Trophoblast cell (in vitro differentiated cells and primary cell): ENCODE measurements around the gene KIRREL3.
A peak's percentile ranks its signal among the peaks of the same experiment; 100 is the strongest.

Source experiments
- DNase-seq, 2 donors: peaks; one replicate each; pipeline ENCODE4 v3.0.0-alpha.2; 2016
- H2AFZ ChIP-seq: 2 replicates; pipeline ENCODE4 v1.6.1; 2013; ENCODE audit warnings: low read length, moderate library complexity, mild to moderate bottlenecking; ENCODE audit not compliant: insufficient read depth, poor library complexity
- H2AK5ac ChIP-seq: 2 replicates; pipeline ENCODE4 v1.6.1; 2013; ENCODE audit warnings: mild to moderate bottlenecking, low read length
- H2BK120ac ChIP-seq: 2 replicates; pipeline ENCODE4 v1.6.1; 2013; ENCODE audit warnings: low read length, mild to moderate bottlenecking, moderate library complexity; ENCODE audit not compliant: insufficient read depth, poor library complexity
- H2BK12ac ChIP-seq: 2 replicates; pipeline ENCODE4 v1.6.1; 2013; ENCODE audit warnings: mild to moderate bottlenecking, low read length, moderate library complexity
- H2BK5ac ChIP-seq: 2 replicates; pipeline ENCODE4 v1.6.1; 2013; ENCODE audit warnings: low read length, low read depth, moderate library complexity, mild to moderate bottlenecking; ENCODE audit not compliant: poor library complexity
- H3K14ac ChIP-seq: 2 replicates; pipeline ENCODE4 v1.6.1; 2013; ENCODE audit warnings: mild to moderate bottlenecking, low read length
- H3K18ac ChIP-seq: 2 replicates; pipeline ENCODE4 v1.6.1; 2013; ENCODE audit warnings: mild to moderate bottlenecking, low read length
- H3K23ac ChIP-seq: 2 replicates; pipeline ENCODE4 v1.6.1; 2013; ENCODE audit warnings: low read length
- H3K27ac ChIP-seq: 2 replicates; pipeline ENCODE4 v1.5.1; 2013; ENCODE audit warnings: low read depth, mild to moderate bottlenecking, inconsistent platforms, low read length, moderate library complexity
- H3K27me3 ChIP-seq: 2 replicates; pipeline ENCODE4 v1.6.1; 2013; ENCODE audit warnings: inconsistent platforms, mild to moderate bottlenecking, low read length, moderate library complexity; ENCODE audit not compliant: insufficient read depth
- H3K36me3 ChIP-seq, 2 experiments: 1 replicate in 1 of 2; 2 replicates in 1 of 2; pipeline ENCODE4 v1.6.1; 2013; ENCODE audit warnings: low read length in 2 of 2, mild to moderate bottlenecking in 2 of 2, moderate library complexity in 1 of 2; ENCODE audit not compliant: insufficient read depth in 2 of 2, control insufficient read depth in 1 of 2
- H3K4ac ChIP-seq: 2 replicates; pipeline ENCODE4 v1.6.1; 2013; ENCODE audit warnings: low read depth, mild to moderate bottlenecking, low read length, moderate library complexity
- H3K4me1 ChIP-seq, 2 experiments: 1 replicate in 1 of 2; 2 replicates in 1 of 2; pipeline ENCODE4 v1.6.1; 2013; ENCODE audit warnings: low read length in 2 of 2, mild to moderate bottlenecking in 2 of 2, moderate library complexity in 1 of 2; ENCODE audit not compliant: insufficient read depth in 2 of 2, control insufficient read depth in 1 of 2
- H3K4me2 ChIP-seq: 2 replicates; pipeline ENCODE4 v1.6.1; 2013; ENCODE audit warnings: inconsistent platforms, mild to moderate bottlenecking, low read length, moderate library complexity
- H3K4me3 ChIP-seq: 2 replicates; pipeline ENCODE4 v1.5.1; 2013; ENCODE audit warnings: mild to moderate bottlenecking, low read depth, low read length, inconsistent platforms
- H3K79me1 ChIP-seq: one replicate; pipeline ENCODE4 v1.6.1; 2013; ENCODE audit warnings: low read length
- H3K79me2 ChIP-seq: 2 replicates; pipeline ENCODE4 v1.6.1; 2013; ENCODE audit warnings: low read length, mild to moderate bottlenecking; ENCODE audit not compliant: control insufficient read depth, insufficient read depth, poor library complexity
- H3K9ac ChIP-seq: 2 replicates; pipeline ENCODE4 v1.6.1; 2013; ENCODE audit warnings: mild to moderate bottlenecking, low read length
- H3K9me3 ChIP-seq: 2 replicates; pipeline ENCODE4 v1.6.1; 2013; ENCODE audit warnings: low read depth, mild to moderate bottlenecking, control low read depth, inconsistent platforms, low read length; ENCODE audit not compliant: insufficient read depth
- H4K12ac ChIP-seq: 2 replicates; pipeline ENCODE4 v1.6.1; 2013; ENCODE audit warnings: low read depth, mild to moderate bottlenecking, low read length, moderate library complexity
- H4K8ac ChIP-seq: 2 replicates; pipeline ENCODE4 v1.6.1; 2013; ENCODE audit warnings: low read depth, mild to moderate bottlenecking, low read length, moderate library complexity
- H4K91ac ChIP-seq: one replicate; pipeline ENCODE4 v1.6.1; 2013; ENCODE audit warnings: low read depth, mild to moderate bottlenecking, low read length, moderate library complexity
- WGBS: extraction: QIAGEN DNeasy Blood & Tissue Kit; methylation state at CpG from one replicate; pipeline ENCODE4 v1.1.7; 2013; ENCODE audit warnings: missing lambda C conversion rate; ENCODE audit not compliant: insufficient read length, insufficient coverage; ENCODE audit errors: extremely low coverage; 5-methylcytosine and 5-hydroxymethylcytosine counted together

Gene KIRREL3

GRCh38 chr11:126440792-126441514, 559.6 kb downstream of the KIRREL3 start:
- Histone ChIP-seq H3K14ac (no peak overlapping the region), H3K9me3 (peaks cover 8% of the 10 kb centered on the region), H3K4me3 (no peak overlapping the region), H3K4ac (no peak overlapping the region), H3K9ac (no peak overlapping the region), H2BK5ac (no peak overlapping the region), H4K12ac (no peak overlapping the region), H4K8ac (no peak overlapping the region), H2BK120ac (no peak overlapping the region), H3K27ac (no peak overlapping the region), H3K36me3 (no peaks in the 10 kb centered on the region), H3K18ac (no peak overlapping the region), H3K4me1 (peaks cover 0 to 4% of the 10 kb centered on the region in 2 experiments), H3K23ac (no peak overlapping the region), H2AK5ac (no peak overlapping the region), H3K79me1 (no peaks in the 10 kb centered on the region), H4K91ac (no peak overlapping the region), H3K4me2 (peak overlapping the region; percentile 36), H3K79me2 (no peaks in the 10 kb centered on the region), H2AFZ (no peak overlapping the region), H2BK12ac (no peak overlapping the region), H3K27me3 (no peaks in the 10 kb centered on the region)
- DNase-seq, result peak; percentile 63 to 87
- WGBS, result no CpG with 5 or more reads among the region's 21 CpGs

GRCh38 chr11:126440276-126440675, 560.3 kb downstream of the KIRREL3 start:
- H3K4me2 ChIP-seq, result no peak overlapping the region
- no peak overlapping the region for H4K12ac ChIP-seq
- no peak for DNase-seq
- no peak overlapping the region for H4K8ac ChIP-seq
- no peak overlapping the region for H2BK5ac ChIP-seq
- no CpG with 5 or more reads among the region's 22 CpGs for WGBS
- no peak overlapping the region for H3K4ac ChIP-seq
- no peak overlapping the region for H3K4me3 ChIP-seq
- no peak overlapping the region for H2BK12ac ChIP-seq
- no peaks in the 10 kb centered on the region for H3K36me3 ChIP-seq
- no peak overlapping the region for H3K23ac ChIP-seq
- no peaks in the 10 kb centered on the region for H3K79me1 ChIP-seq
- H3K79me2 ChIP-seq, result no peaks in the 10 kb centered on the region
- no peak overlapping the region for H2AFZ ChIP-seq
- H3K9me3 ChIP-seq, result peaks cover 8% of the 10 kb centered on the region
- peaks cover 0 to 4% of the 10 kb centered on the region in 2 experiments for H3K4me1 ChIP-seq
- H3K14ac ChIP-seq, result no peak overlapping the region
- H3K27me3 ChIP-seq, result no peaks in the 10 kb centered on the region
- no peak overlapping the region for H3K27ac ChIP-seq
- no peak overlapping the region for H3K9ac ChIP-seq
- H2BK120ac ChIP-seq, result no peak overlapping the region
- no peak overlapping the region for H2AK5ac ChIP-seq
- no peak overlapping the region for H3K18ac ChIP-seq
- H4K91ac ChIP-seq, result no peak overlapping the region

GRCh38 chr11:126438691-126439090, 561.9 kb downstream of the KIRREL3 start:
- Histone ChIP-seq H2BK120ac (no peak overlapping the region), H3K4me2 (no peak overlapping the region), H4K8ac (no peak overlapping the region), H3K23ac (no peak overlapping the region), H3K4me3 (no peak overlapping the region), H3K27me3 (no peaks in the 10 kb centered on the region), H3K79me1 (no peaks in the 10 kb centered on the region), H3K9ac (no peak overlapping the region), H3K27ac (no peak overlapping the region), H2BK5ac (no peak overlapping the region), H3K4ac (no peak overlapping the region), H3K79me2 (no peaks in the 10 kb centered on the region), H3K4me1 (peaks cover 0 to 4% of the 10 kb centered on the region in 2 experiments), H2BK12ac (no peak overlapping the region), H3K36me3 (no peaks in the 10 kb centered on the region), H4K91ac (no peak overlapping the region), H2AK5ac (no peak overlapping the region), H3K9me3 (peaks cover 8% of the 10 kb centered on the region), H4K12ac (no peak overlapping the region), H3K14ac (no peak overlapping the region), H2AFZ (no peak overlapping the region), H3K18ac (no peak overlapping the region)
- no peak for DNase-seq
- WGBS, result no CpG with 5 or more reads among the region's 5 CpGs

- no peak overlapping the region for H3K9ac ChIP-seq
- no peaks in the 10 kb centered on the region for H3K36me3 ChIP-seq
- no peak overlapping the region for H3K27ac ChIP-seq
- H3K9me3 ChIP-seq, result peaks cover 8% of the 10 kb centered on the region
- no peak overlapping the region for H2AK5ac ChIP-seq
- H4K12ac ChIP-seq, result no peak overlapping the region
- no peaks in the 10 kb centered on the region for H3K79me2 ChIP-seq
- no peak overlapping the region for H3K23ac ChIP-seq
- no peak overlapping the region for H4K8ac ChIP-seq
- H3K4me1 ChIP-seq, result peaks cover 0 to 4% of the 10 kb centered on the region in 2 experiments
- H3K14ac ChIP-seq, result no peak overlapping the region
- no peak overlapping the region for H3K18ac ChIP-seq
- no peak overlapping the region for H3K4me2 ChIP-seq
- no CpG with 5 or more reads among the region's 9 CpGs for WGBS
- no peaks in the 10 kb centered on the region for H3K79me1 ChIP-seq
- no peaks in the 10 kb centered on the region for H3K27me3 ChIP-seq
- H2BK12ac ChIP-seq, result no peak overlapping the region
- H3K4ac ChIP-seq, result no peak overlapping the region
- no peak for DNase-seq
- H2AFZ ChIP-seq, result no peak overlapping the region
- no peak overlapping the region for H2BK5ac ChIP-seq
- no peak overlapping the region for H4K91ac ChIP-seq
- no peak overlapping the region for H3K4me3 ChIP-seq
- no peak overlapping the region for H2BK120ac ChIP-seq
Measured at GRCh38 chr11:126438272-126438671, 562.3 kb downstream of the KIRREL3 start.
